Activated CD4-positive, alpha-beta memory T cell treated with anti-CD3 and anti-CD28 coated beads, Interleukin-2, amount 10 ng/mL, durations not matched to agents 7 days and 5 days (primary cell): ENCODE measurements around the gene KCNQ5. TPM values are rescaled to one million over a fixed set of nuclear protein-coding genes. Genes with fewer than 3 reads are reported as not detected.
"Not testable (repeated sequence)": the region's sequence is repeated elsewhere in the genome, so short reads cannot be mapped to it uniquely, and the experiment has no call there.

Experiments
- CTCF ChIA-PET: fragments of 350-600 bp; sonication (Branson Sonifier 250); formaldehyde crosslinking; loops from one replicate; lab custom pipeline; 2021; ENCODE audit warnings: antibody characterized with exemption, inconsistent platforms; lab: Charles Lee
- POLR2A ChIA-PET: fragments of 350-600 bp; sonication (Branson Sonifier 250); formaldehyde crosslinking; loops from one replicate; lab custom pipeline; 2021; ENCODE audit warnings: antibody characterized with exemption; lab: Charles Lee
- DNase-seq: peaks from one replicate; pipeline ENCODE4 v3.0.0-alpha.2; 2020
- H3K27ac Mint-ChIP-seq: one replicate; pipeline ENCODE4 v1.8.0; 2021; ENCODE audit warnings: mild to moderate bottlenecking, mixed read lengths
- H3K27me3 Mint-ChIP-seq: one replicate; pipeline ENCODE4 v1.8.0; 2021; ENCODE audit warnings: mixed read lengths
- H3K36me3 Mint-ChIP-seq: one replicate; pipeline ENCODE4 v1.8.0; 2021; ENCODE audit warnings: low read depth, mixed read lengths
- H3K4me1 Mint-ChIP-seq: one replicate; pipeline ENCODE4 v1.8.0; 2021; ENCODE audit warnings: mixed read lengths
- H3K4me3 Mint-ChIP-seq: one replicate; pipeline ENCODE4 v1.8.0; 2021; ENCODE audit warnings: mild to moderate bottlenecking, mixed read lengths
- H3K9me3 Mint-ChIP-seq: one replicate; pipeline ENCODE4 v1.8.0; 2021; ENCODE audit warnings: mixed read lengths
- total RNA-seq, 2 experiments: library from RNA; stranded (reverse); gene quantifications; one replicate each; pipeline ENCODE4 v1.2.3, GENCODE V29; 2021

The KCNQ5 gene
- total RNA-seq, 2 experiments from 2014 or later, result 4.3 to 4.7 TPM

GRCh38 chr6:72898313-72898712, 276.4 kb downstream of the KCNQ5 start:
- H3K27ac Mint-ChIP-seq, H3K27me3 Mint-ChIP-seq, H3K4me1 Mint-ChIP-seq, DNase-seq, CTCF ChIA-PET, H3K36me3 Mint-ChIP-seq, POLR2A ChIA-PET, H3K4me3 Mint-ChIP-seq, H3K9me3 Mint-ChIP-seq: not testable (repeated sequence)

- no peaks in the 10 kb centered on the region for H3K27me3 Mint-ChIP-seq
- no peak overlapping the region for H3K4me3 Mint-ChIP-seq
- no peaks in the 10 kb centered on the region for H3K36me3 Mint-ChIP-seq
- no peaks in the 10 kb centered on the region for H3K4me1 Mint-ChIP-seq
- no peak for DNase-seq
- no peaks in the 10 kb centered on the region for H3K9me3 Mint-ChIP-seq
- no peak overlapping the region for H3K27ac Mint-ChIP-seq
- ChIA-PET POLR2A (no interaction called here), CTCF (no interaction called here)
Observed at GRCh38 chr6:72905705-72906478, 284.0 kb downstream of the KCNQ5 start.

- Mint-ChIP-seq H3K36me3 (no peaks in the 10 kb centered on the region), H3K4me3 (no peak overlapping the region), H3K9me3 (no peaks in the 10 kb centered on the region), H3K27me3 (peaks cover 4% of the 10 kb centered on the region), H3K4me1 (no peaks in the 10 kb centered on the region), H3K27ac (no peak overlapping the region)
- DNase-seq, result no peak
- POLR2A ChIA-PET, result no interaction called here
- CTCF ChIA-PET, result no interaction called here
Observed at GRCh38 chr6:72911463-72912155, 289.7 kb downstream of the KCNQ5 start.

- Mint-ChIP-seq H3K27ac (no peak overlapping the region), H3K9me3 (no peaks in the 10 kb centered on the region), H3K4me1 (no peaks in the 10 kb centered on the region), H3K27me3 (peaks cover 4% of the 10 kb centered on the region), H3K4me3 (no peak overlapping the region), H3K36me3 (no peaks in the 10 kb centered on the region)
- ChIA-PET POLR2A (no interaction called here), CTCF (no interaction called here)
- no peak for DNase-seq
Observed at GRCh38 chr6:72913797-72914196, 291.9 kb downstream of the KCNQ5 start.

- H3K4me1 Mint-ChIP-seq, result no peaks in the 10 kb centered on the region
- H3K27ac Mint-ChIP-seq, result no peak overlapping the region
- no peak overlapping the region for H3K4me3 Mint-ChIP-seq
- ChIA-PET POLR2A (no interaction called here), CTCF (no interaction called here)
- DNase-seq, result no peak
- H3K36me3 Mint-ChIP-seq, result no peaks in the 10 kb centered on the region
- peaks cover 4% of the 10 kb centered on the region for H3K27me3 Mint-ChIP-seq
- H3K9me3 Mint-ChIP-seq, result no peaks in the 10 kb centered on the region
Observed at GRCh38 chr6:72916298-72916697, 294.4 kb downstream of the KCNQ5 start.

GRCh38 chr6:72916906-72917305, 295.0 kb downstream of the KCNQ5 start:
- Mint-ChIP-seq H3K36me3 (no peaks in the 10 kb centered on the region), H3K4me3 (no peak overlapping the region), H3K27me3 (peaks cover 4% of the 10 kb centered on the region), H3K4me1 (no peaks in the 10 kb centered on the region), H3K27ac (no peak overlapping the region), H3K9me3 (no peaks in the 10 kb centered on the region)
- DNase-seq, result no peak
- POLR2A ChIA-PET, result no interaction called here
- CTCF ChIA-PET, result no interaction called here

GRCh38 chr6:72922401-72922800, 300.5 kb downstream of the KCNQ5 start:
- Mint-ChIP-seq H3K4me1 (no peaks in the 10 kb centered on the region), H3K27ac (no peak overlapping the region), H3K36me3 (no peaks in the 10 kb centered on the region), H3K4me3 (no peak overlapping the region), H3K9me3 (no peaks in the 10 kb centered on the region), H3K27me3 (no peaks in the 10 kb centered on the region)
- ChIA-PET POLR2A (no interaction called here), CTCF (interaction anchor here (0.7 kb wide), 1 partner anchor 80 kb away, joined by 3 read pairs; no protein-coding TSS in a partner anchor)
- no peak for DNase-seq

GRCh38 chr6:72925136-72925535, 303.3 kb downstream of the KCNQ5 start:
- no peak for DNase-seq
- Mint-ChIP-seq H3K36me3 (no peaks in the 10 kb centered on the region), H3K27ac (no peak overlapping the region), H3K4me3 (no peak overlapping the region), H3K9me3 (no peaks in the 10 kb centered on the region), H3K4me1 (no peaks in the 10 kb centered on the region), H3K27me3 (no peaks in the 10 kb centered on the region)
- POLR2A ChIA-PET, result no interaction called here
- CTCF ChIA-PET, result no interaction called here

- H3K4me3 Mint-ChIP-seq, result no peak overlapping the region
- CTCF ChIA-PET, result no interaction called here
Observed at GRCh38 chr6:72930556-72931132, 308.8 kb downstream of the KCNQ5 start.

GRCh38 chr6:72931325-72931887, 309.5 kb downstream of the KCNQ5 start:
- CTCF ChIA-PET, result no interaction called here
- Mint-ChIP-seq H3K27me3 (no peaks in the 10 kb centered on the region), H3K4me3 (no peak overlapping the region), H3K9me3 (no peaks in the 10 kb centered on the region), H3K36me3 (no peaks in the 10 kb centered on the region), H3K4me1 (no peaks in the 10 kb centered on the region), H3K27ac (no peak overlapping the region)
- POLR2A ChIA-PET, result no interaction called here
- no peak for DNase-seq

More at GRCh38 chr6:72930556-72931132, 308.8 kb downstream of the KCNQ5 start:
- DNase-seq, result no peak
- no peaks in the 10 kb centered on the region for H3K36me3 Mint-ChIP-seq
- no peaks in the 10 kb centered on the region for H3K27me3 Mint-ChIP-seq
- POLR2A ChIA-PET, result no interaction called here
- no peaks in the 10 kb centered on the region for H3K4me1 Mint-ChIP-seq
- no peak overlapping the region for H3K27ac Mint-ChIP-seq
- no peaks in the 10 kb centered on the region for H3K9me3 Mint-ChIP-seq

GRCh38 chr6:72933233-72933632, 311.4 kb downstream of the KCNQ5 start:
- Mint-ChIP-seq H3K4me1 (no peaks in the 10 kb centered on the region), H3K9me3 (no peaks in the 10 kb centered on the region), H3K36me3 (no peaks in the 10 kb centered on the region), H3K27me3 (no peaks in the 10 kb centered on the region), H3K27ac (no peak overlapping the region), H3K4me3 (no peak overlapping the region)
- POLR2A ChIA-PET, result no interaction called here
- DNase-seq, result no peak
- CTCF ChIA-PET, result no interaction called here

GRCh38 chr6:72936766-72937559, 315.1 kb downstream of the KCNQ5 start:
- Mint-ChIP-seq H3K9me3 (no peaks in the 10 kb centered on the region), H3K27me3 (no peaks in the 10 kb centered on the region), H3K36me3 (no peaks in the 10 kb centered on the region), H3K4me3 (no peak overlapping the region), H3K27ac (no peak overlapping the region), H3K4me1 (no peaks in the 10 kb centered on the region)
- CTCF ChIA-PET, result no interaction called here
- no peak for DNase-seq
- POLR2A ChIA-PET, result no interaction called here

- POLR2A ChIA-PET, result no interaction called here
- Mint-ChIP-seq H3K4me3 (no peak overlapping the region), H3K27ac (no peak overlapping the region), H3K4me1 (no peaks in the 10 kb centered on the region), H3K27me3 (no peaks in the 10 kb centered on the region), H3K9me3 (no peaks in the 10 kb centered on the region), H3K36me3 (no peaks in the 10 kb centered on the region)
- CTCF ChIA-PET, result no interaction called here
- no peak for DNase-seq
Observed at GRCh38 chr6:72938104-72938503, 316.2 kb downstream of the KCNQ5 start.
